Tibial nerve (tissue), 4 donors: ENCODE results near the gene ABHD17A. TPM values are rescaled to one million over a fixed set of nuclear protein-coding genes. Genes with fewer than 3 reads are reported as not detected.
A peak's percentile ranks its signal among the peaks of the same experiment; 100 is the strongest.

ENCODE experiments used
- DNase-seq, 2 donors: peaks; one replicate each; pipeline ENCODE4 v3.0.0-alpha.2; 2019; ENCODE audit warnings: low spot score in 2 of 2
- H3K27ac ChIP-seq, 4 donors: fragments of 200-600 bp; sonication (generic) in 3 of 4; one replicate each; pipeline ENCODE4 v1.5.1; 2017 to 2019; ENCODE audit warnings: mild to moderate bottlenecking in 1 of 4
- H3K27me3 ChIP-seq, 2 donors: fragments of 200-600 bp; sonication (generic) in 1 of 2; one replicate each; pipeline versions ENCODE4 v1.5.1 to v1.6.0; 2017 to 2019
- H3K36me3 ChIP-seq, 3 donors: fragments of 200-600 bp; sonication (generic); one replicate each; pipeline ENCODE4 v1.5.1; 2018 to 2019
- H3K4me1 ChIP-seq, 4 donors: fragments of 200-600 bp; sonication (generic) in 3 of 4; one replicate each; pipeline ENCODE4 v1.5.1; 2017 to 2019
- H3K4me3 ChIP-seq, 4 donors: fragments of 200-600 bp; sonication (generic) in 3 of 4; one replicate each; pipeline ENCODE4 v1.5.1; 2017 to 2019; ENCODE audit warnings: mild to moderate bottlenecking in 1 of 4, moderate library complexity in 1 of 4
- H3K9me3 ChIP-seq, 4 donors: fragments of 200-600 bp; sonication (generic) in 3 of 4; one replicate each; pipeline ENCODE4 v1.5.1; 2017 to 2019
- EP300 ChIP-seq, 2 donors: sonication (generic); formaldehyde crosslinking; IDR thresholded peaks; one replicate each; pipeline ENCODE4 v1.6.1; 2017; ENCODE audit warnings: antibody characterized with exemption in 2 of 2, mild to moderate bottlenecking in 1 of 2
- POLR2A ChIP-seq, 2 donors: fragments of 450-650 bp; IDR thresholded peaks; one replicate each; pipeline ENCODE4 v1.6.1; 2017; ENCODE audit warnings: antibody characterized with exemption in 2 of 2, mild to moderate bottlenecking in 2 of 2, moderate library complexity in 2 of 2
- WGBS, 2 donors: methylation state at CpG; one replicate each; pipeline ENCODE4 v1.1.5; 2018; 5-methylcytosine and 5-hydroxymethylcytosine counted together
- total RNA-seq, 4 donors: library from RNA; depleted of rRNA; stranded (reverse); fragments of >200 nt; gene quantifications; one replicate each; pipeline ENCODE4 v1.1.0, GENCODE V29; 2016
- TF ChIP-seq, protein P1 (sequence below), 5 experiments: fragments of 200-600 bp in 3 of 5; fragments of 450-650 bp in 2 of 5; sonication (generic) in 3 of 5; IDR thresholded peaks; one replicate each; pipeline ENCODE4 v1.5.1; 2016 to 2019; ENCODE audit warnings: antibody characterized with exemption in 5 of 5, mild to moderate bottlenecking in 3 of 5, moderate library complexity in 2 of 5

ABHD17A gene
- total RNA-seq, 4 donors from 2014 or later: 127 to 165 (median 132) TPM

DNA sequence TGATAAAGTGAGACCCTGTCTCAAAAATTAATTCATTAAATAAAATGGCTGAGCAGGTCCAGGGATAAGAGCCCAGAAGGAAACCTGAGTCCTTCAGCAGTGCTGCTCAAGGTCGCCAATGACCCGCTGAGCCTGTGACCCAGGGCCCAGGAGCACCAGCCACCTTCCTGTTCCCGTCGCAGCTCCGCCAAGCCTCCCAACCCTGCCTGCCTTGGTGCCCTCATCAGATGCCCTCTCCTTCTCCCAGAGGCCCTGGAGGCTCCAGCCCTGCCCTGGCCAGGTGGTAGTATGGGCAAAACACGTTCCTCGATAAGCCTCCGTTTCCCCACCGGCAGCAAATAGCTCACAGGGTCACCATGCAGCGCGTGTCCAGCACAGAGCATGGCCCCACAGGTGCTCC lies 39.7 kb downstream of the ABHD17A start:
- Histone ChIP-seq H3K4me3 (no peak overlapping the region), H3K36me3 (peaks cover 0 to 18% (median 0%) of the 10 kb centered on the region in 3 donors), H3K4me1 (peaks cover 6 to 75% (median 42%) of the 10 kb centered on the region in 4 donors), H3K27ac (no peak overlapping the region), H3K9me3 (no peaks in the 10 kb centered on the region), H3K27me3 (no peaks in the 10 kb centered on the region)
- no peak for DNase-seq
- no peak for TF ChIP-seq POLR2A (IDR thresholded peaks at IDR 0.05)
- TF ChIP-seq EP300 (IDR thresholded peaks at IDR 0.05): no peak
- TF ChIP-seq, protein P1, sequence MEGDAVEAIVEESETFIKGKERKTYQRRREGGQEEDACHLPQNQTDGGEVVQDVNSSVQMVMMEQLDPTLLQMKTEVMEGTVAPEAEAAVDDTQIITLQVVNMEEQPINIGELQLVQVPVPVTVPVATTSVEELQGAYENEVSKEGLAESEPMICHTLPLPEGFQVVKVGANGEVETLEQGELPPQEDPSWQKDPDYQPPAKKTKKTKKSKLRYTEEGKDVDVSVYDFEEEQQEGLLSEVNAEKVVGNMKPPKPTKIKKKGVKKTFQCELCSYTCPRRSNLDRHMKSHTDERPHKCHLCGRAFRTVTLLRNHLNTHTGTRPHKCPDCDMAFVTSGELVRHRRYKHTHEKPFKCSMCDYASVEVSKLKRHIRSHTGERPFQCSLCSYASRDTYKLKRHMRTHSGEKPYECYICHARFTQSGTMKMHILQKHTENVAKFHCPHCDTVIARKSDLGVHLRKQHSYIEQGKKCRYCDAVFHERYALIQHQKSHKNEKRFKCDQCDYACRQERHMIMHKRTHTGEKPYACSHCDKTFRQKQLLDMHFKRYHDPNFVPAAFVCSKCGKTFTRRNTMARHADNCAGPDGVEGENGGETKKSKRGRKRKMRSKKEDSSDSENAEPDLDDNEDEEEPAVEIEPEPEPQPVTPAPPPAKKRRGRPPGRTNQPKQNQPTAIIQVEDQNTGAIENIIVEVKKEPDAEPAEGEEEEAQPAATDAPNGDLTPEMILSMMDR (IDR thresholded peaks at IDR 0.05): no peak
- WGBS, 2 donors: 71 to 82% methylated on average over 6 to 9 of the region's 11 CpGs

DNA sequence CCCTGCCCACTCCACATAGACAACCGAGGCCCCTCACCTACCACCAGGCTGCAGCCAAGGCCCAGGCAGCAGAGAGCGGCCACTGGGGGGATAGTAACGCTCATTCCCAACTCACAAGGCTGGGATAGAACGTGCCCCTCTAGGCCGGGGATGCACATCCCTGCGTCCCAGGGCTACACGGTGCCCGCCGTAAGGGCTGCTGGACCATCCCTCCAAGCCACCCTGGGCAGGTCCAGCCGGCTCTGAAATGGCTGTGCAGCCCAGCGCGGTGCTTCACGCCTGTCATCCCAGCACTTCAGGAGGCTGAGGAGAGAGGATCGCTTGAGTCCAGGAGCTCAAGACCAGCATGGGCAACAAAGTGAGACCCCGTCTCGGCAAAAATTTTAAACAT lies 40.2 kb downstream of the ABHD17A start:
- DNase-seq: no peak
- TF ChIP-seq POLR2A (IDR thresholded peaks at IDR 0.05): no peak
- H3K36me3 ChIP-seq: peaks cover 0 to 19% (median 0%) of the 10 kb centered on the region in 3 donors
- no peaks in the 10 kb centered on the region for H3K9me3 ChIP-seq
- H3K27me3 ChIP-seq: no peaks in the 10 kb centered on the region
- whole genome bisulfite sequencing, 2 donors: 83 to 85% methylated on average over 14 to 16 of the region's 16 CpGs
- no peak overlapping the region for H3K27ac ChIP-seq
- H3K4me1 ChIP-seq: peaks cover 6 to 80% (median 45%) of the 10 kb centered on the region in 4 donors
- H3K4me3 ChIP-seq: no peak overlapping the region

DNA sequence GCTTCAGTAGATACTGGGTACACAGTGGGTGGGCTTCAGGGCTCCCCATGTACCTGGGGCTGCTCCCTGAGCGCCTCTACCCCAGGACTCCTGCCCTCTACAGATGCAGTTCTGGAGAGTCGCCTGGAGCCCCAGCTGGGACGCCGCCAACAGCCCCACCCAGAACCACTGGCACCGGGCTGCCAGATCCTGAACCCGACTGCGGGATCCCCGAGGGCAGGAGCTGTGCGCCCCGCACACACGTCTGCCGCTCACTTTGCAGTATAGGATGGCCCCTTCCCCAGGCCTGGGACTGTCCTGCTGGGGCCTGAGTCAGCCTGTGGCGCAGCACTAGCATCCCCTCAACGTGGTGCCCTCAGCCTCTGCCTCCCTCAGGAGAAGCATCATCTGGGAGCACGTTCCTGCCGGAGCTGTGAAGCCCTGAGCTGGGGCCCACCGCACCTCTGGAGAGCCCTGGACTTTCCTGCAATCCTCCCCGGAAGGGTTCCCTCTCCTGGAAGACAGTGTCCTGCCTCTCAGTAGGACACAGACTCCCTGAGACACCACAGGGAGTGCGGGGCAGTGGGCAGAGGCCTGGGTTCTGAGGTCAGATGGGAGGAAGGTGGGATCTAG lies 40.7 kb downstream of the ABHD17A start:
- Histone ChIP-seq H3K9me3 (no peaks in the 10 kb centered on the region), H3K36me3 (peaks cover 0 to 24% (median 0%) of the 10 kb centered on the region in 3 donors), H3K4me1 (peaks cover 6 to 85% (median 47%) of the 10 kb centered on the region in 4 donors), H3K27me3 (no peaks in the 10 kb centered on the region), H3K4me3 (no peak overlapping the region), H3K27ac (peak overlapping the region in 1 of 4 donors; percentile 2)
- no peak for DNase-seq
- TF ChIP-seq, protein P1 (IDR thresholded peaks at IDR 0.05): no peak
- TF ChIP-seq EP300 (IDR thresholded peaks at IDR 0.05) (no peak), POLR2A (IDR thresholded peaks at IDR 0.05) (no peak)
- 78 to 80% methylated on average over 6 of the region's 19 CpGs for WGBS, 2 donors

DNA sequence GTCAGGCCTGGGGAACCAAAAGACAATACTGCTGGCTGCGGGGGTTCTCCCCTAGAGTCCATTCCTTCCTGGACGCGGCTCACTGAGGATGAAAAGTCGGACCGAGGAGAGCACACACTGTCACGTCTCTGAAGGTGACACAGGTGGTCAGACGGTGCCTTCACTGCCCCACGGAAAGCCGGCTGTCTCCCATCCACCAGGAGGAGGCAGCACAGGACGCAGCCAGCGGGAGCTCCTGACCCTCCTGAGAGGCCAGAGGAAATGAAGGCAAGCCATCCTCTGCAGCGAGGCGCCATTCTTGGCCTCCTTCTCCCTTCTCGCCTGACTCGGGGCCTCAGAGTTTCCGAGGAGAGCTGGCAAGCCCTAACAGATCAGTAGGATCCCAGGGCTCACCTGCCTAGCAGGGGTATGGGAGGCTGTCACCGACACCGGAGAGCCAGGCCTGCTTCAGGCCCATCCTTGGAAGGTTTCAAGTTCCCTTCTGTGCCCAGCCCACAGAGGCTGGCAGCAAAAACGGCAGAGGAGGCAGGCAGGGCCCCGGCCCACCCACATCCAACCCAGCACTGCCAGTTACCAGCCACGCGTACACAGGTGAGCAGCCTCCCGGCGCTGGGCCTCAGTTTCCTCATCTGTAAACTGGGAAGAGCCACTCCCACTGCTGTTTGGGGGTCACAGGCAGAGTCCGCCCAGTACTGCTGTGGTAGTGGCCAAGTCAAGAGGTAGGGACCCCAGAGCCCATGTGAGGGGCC lies 41.5 kb downstream of the ABHD17A start:
- Histone ChIP-seq H3K4me3 (no peak overlapping the region), H3K27ac (peak overlapping the region in 1 of 4 donors; percentile 2), H3K9me3 (no peaks in the 10 kb centered on the region), H3K4me1 (peaks cover 6 to 89% (median 47%) of the 10 kb centered on the region in 4 donors), H3K36me3 (peaks cover 0 to 30% (median 0%) of the 10 kb centered on the region in 3 donors), H3K27me3 (no peaks in the 10 kb centered on the region)
- TF ChIP-seq, protein P1 (IDR thresholded peaks at IDR 0.05): no peak
- TF ChIP-seq POLR2A (IDR thresholded peaks at IDR 0.05): no peak
- no peak for DNase-seq
- 65 to 79% methylated on average over 19 to 25 of the region's 25 CpGs for WGBS, 2 donors

DNA sequence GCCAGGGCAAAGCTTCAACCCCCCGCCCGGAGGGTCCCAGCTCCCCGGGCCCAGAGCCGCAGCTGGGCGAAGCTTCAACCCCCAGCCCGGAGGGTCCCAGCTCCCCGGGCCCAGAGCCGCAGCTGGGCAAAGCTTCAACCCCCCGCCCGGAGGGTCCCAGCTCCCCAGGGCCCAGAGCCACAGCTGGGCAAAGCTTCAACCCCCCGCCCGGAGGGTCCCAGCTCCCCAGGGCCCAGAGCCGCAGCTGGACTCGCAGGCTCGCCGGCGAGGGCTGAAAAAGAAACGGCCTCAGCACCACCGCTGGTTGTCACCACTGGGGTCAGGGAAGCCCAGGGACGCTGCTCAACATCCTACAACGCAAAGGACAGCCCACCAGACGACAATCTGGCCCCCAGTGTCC lies 42.2 kb downstream of the ABHD17A start:
- Histone ChIP-seq H3K27me3 (no peaks in the 10 kb centered on the region), H3K9me3 (no peaks in the 10 kb centered on the region), H3K36me3 (peaks cover 0 to 37% (median 0%) of the 10 kb centered on the region in 3 donors), H3K4me1 (peaks cover 6 to 95% (median 47%) of the 10 kb centered on the region in 4 donors), H3K4me3 (no peak overlapping the region), H3K27ac (no peak overlapping the region)
- 65 to 81% methylated on average over 14 of the region's 22 CpGs for WGBS, 2 donors
- TF ChIP-seq, protein P1 (IDR thresholded peaks at IDR 0.05): no peak
- TF ChIP-seq POLR2A (IDR thresholded peaks at IDR 0.05) (no peak), EP300 (IDR thresholded peaks at IDR 0.05) (no peak)
- DNase-seq: no peak
